ENCODE results near the gene CEP57L1. TPM values are rescaled to one million over a fixed set of nuclear protein-coding genes. Genes with fewer than 3 reads are reported as not detected.
"Not testable (repeated sequence)": the region's sequence is repeated elsewhere in the genome, so short reads cannot be mapped to it uniquely, and the experiment has no call there.

CEP57L1 gene
- total and polyA plus RNA-seq, 5 donors, result 7.1 to 10.4 (median 8.3) TPM

DNA sequence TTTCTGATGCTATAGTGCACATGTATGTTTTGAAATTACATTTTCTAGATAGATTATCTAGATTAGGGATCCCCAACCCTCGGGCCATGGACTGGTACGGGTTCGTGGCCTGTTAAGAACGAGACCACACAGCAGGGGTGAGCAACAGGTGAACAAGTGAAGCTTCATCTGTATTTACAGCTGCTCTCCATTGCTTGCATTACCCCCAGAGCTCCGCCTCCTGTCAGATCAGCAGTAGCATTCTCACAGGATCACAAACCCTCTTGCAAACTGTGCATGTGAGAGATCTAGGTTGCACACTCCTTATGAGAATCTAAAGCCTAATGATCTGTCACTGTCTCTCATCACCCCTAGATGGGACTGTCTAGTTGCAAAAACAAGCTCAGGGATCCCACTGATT, 10.4 kb downstream of the CEP57L1 start:
- DNase-seq, result no peak
- 93% methylated on average over 5 of the region's 5 CpGs for WGBS
- Histone ChIP-seq H3K27ac (ENCODE audit: low read length) (no peak overlapping the region), H3K4me3 (ENCODE audit: low read length) (no peak overlapping the region), H3K27me3 (ENCODE audit: control insufficient read depth, insufficient read depth) (no peaks in the 10 kb centered on the region), H3K9me3 (ENCODE audit: control insufficient read depth, low read length) (no peaks in the 10 kb centered on the region), H3K4me1 (ENCODE audit: control insufficient read depth, insufficient read depth, low read length) (no peaks in the 10 kb centered on the region)
- no peak for ATAC-seq
- intact Hi-C loops (cut with DNase I), result no loop called here

DNA sequence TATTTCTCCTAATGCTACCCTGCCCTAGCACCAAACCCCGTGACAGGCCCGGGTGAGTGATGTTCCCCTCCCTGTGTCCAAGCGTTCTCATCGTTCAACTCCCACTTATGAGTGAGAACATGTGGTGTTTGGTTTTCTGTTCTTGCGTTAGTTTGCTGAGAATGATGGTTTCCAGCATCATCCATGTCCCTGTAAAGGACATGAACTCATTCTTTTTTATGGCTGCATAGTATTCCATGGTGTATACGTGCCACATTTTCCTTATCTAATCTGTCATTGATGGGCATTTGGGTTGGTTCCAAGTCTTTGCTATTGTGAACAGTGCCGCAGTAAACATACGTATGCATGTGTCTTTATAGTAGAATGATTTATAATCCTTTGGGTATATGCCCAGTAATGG, 14.4 kb downstream of the CEP57L1 start:
- intact Hi-C loops (cut with DNase I); ATAC-seq; H3K9me3 ChIP-seq (ENCODE audit: control insufficient read depth, low read length); H3K27me3 ChIP-seq (ENCODE audit: control insufficient read depth, insufficient read depth); H3K4me3 ChIP-seq (ENCODE audit: low read length); DNase-seq; H3K4me1 ChIP-seq (ENCODE audit: control insufficient read depth, insufficient read depth, low read length); H3K27ac ChIP-seq (ENCODE audit: low read length): not testable (repeated sequence)
- 96% methylated on average over 8 of the region's 8 CpGs for WGBS

GRCh38 chr6:109112663-109113062, 17.4 kb downstream of the CEP57L1 start:
- H3K4me3 ChIP-seq (ENCODE audit: low read length); H3K27me3 ChIP-seq (ENCODE audit: control insufficient read depth, insufficient read depth); DNase-seq; H3K4me1 ChIP-seq (ENCODE audit: control insufficient read depth, insufficient read depth, low read length); intact Hi-C loops (cut with DNase I); H3K27ac ChIP-seq (ENCODE audit: low read length); H3K9me3 ChIP-seq (ENCODE audit: control insufficient read depth, low read length); ATAC-seq: not testable (repeated sequence)
- WGBS, result 89% methylated on average over 3 of the region's 3 CpGs

DNA sequence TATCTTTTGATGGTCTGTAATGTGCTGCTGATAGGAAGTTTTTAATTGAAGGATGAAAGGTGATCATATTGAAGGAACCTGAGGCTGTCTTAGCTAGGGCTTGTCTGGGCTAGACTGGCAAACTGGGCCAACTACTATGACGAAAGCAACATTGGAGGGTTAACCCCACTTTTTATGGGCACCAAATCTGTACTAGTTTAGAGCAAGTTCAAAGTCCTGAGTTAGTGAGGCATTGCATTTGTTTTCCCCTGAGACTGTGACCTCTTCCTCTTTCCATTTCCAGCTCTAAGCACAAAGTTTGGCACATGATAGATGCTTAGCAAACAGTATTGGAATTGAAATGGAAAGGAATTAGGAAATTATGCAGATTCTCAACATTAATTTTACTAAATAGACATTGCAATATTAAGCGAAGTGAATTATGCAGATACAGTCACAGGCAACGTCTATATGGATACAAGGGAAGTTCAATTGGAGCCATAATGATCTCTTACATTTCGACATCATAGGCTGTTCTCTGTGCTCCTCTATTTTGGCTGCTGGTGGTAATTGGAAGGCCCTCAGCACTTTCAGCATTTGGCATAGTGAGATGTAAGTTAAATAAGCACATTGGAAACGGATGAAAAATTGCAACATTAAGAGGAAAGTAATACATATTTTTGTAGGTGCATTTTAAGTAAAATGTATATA, 22.2 kb downstream of the CEP57L1 start:
- Histone ChIP-seq H3K4me3 (ENCODE audit: low read length) (no peak overlapping the region), H3K27me3 (ENCODE audit: control insufficient read depth, insufficient read depth) (no peaks in the 10 kb centered on the region), H3K27ac (ENCODE audit: low read length) (no peak overlapping the region), H3K4me1 (ENCODE audit: control insufficient read depth, insufficient read depth, low read length) (peaks cover 3% of the 10 kb centered on the region), H3K9me3 (ENCODE audit: control insufficient read depth, low read length) (no peaks in the 10 kb centered on the region)
- intact Hi-C loops (cut with DNase I), result no loop called here
- whole genome bisulfite sequencing, result 68% methylated on average over 5 of the region's 5 CpGs
- peak in 1 of 2 donors; percentile 57 for ATAC-seq
- no peak for DNase-seq

GRCh38 chr6:109118337-109118736, 23.0 kb downstream of the CEP57L1 start:
- ATAC-seq, result no peak
- WGBS, result 66% methylated on average over 5 of the region's 5 CpGs

GRCh38 chr6:109118871-109119354, 23.6 kb downstream of the CEP57L1 start:
- H3K4me1 ChIP-seq (ENCODE audit: control insufficient read depth, insufficient read depth, low read length), result peaks cover 3% of the 10 kb centered on the region
- 68% methylated on average over 3 of the region's 3 CpGs for WGBS
- no peak for ATAC-seq

More at GRCh38 chr6:109118337-109118736, 23.0 kb downstream of the CEP57L1 start:
- DNase-seq, result no peak
- H3K9me3 ChIP-seq (ENCODE audit: control insufficient read depth, low read length), result no peaks in the 10 kb centered on the region
- peaks cover 3% of the 10 kb centered on the region for H3K4me1 ChIP-seq (ENCODE audit: control insufficient read depth, insufficient read depth, low read length)
- no peak overlapping the region for H3K27ac ChIP-seq (ENCODE audit: low read length)
- intact Hi-C loops (cut with DNase I), result no loop called here
- H3K27me3 ChIP-seq (ENCODE audit: control insufficient read depth, insufficient read depth), result no peaks in the 10 kb centered on the region
- H3K4me3 ChIP-seq (ENCODE audit: low read length), result no peak overlapping the region

DNA sequence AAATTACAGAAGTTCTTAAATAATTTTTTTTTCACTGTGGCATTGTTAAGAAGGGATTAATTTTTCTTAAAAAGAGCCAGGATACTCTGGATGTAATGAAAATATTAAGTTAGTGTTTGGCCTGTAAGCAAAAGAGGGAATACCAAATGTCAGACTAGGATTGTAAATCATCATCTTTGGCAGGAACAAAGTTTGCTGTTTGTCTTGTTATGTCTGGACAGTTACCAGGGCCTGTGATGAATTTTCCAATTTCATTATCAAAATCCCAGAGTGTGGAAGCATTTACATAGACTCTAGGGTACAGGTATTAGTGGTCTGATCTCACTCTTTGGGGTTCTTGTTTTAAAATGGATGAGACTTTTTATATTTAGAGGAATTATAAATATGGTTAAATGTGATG, 26.1 kb downstream of the CEP57L1 start:
- H3K9me3 ChIP-seq (ENCODE audit: control insufficient read depth, low read length), result no peaks in the 10 kb centered on the region
- H3K4me3 ChIP-seq (ENCODE audit: low read length), result no peak overlapping the region
- no peaks in the 10 kb centered on the region for H3K27me3 ChIP-seq (ENCODE audit: control insufficient read depth, insufficient read depth)
- ATAC-seq, result peak; percentile 32 to 40
- H3K27ac ChIP-seq (ENCODE audit: low read length), result no peak overlapping the region
- peaks cover 3% of the 10 kb centered on the region for H3K4me1 ChIP-seq (ENCODE audit: control insufficient read depth, insufficient read depth, low read length)
- intact Hi-C loops (cut with DNase I), result no loop called here
- DNase-seq, result no peak

More at GRCh38 chr6:109118871-109119354, 23.6 kb downstream of the CEP57L1 start:
- Histone ChIP-seq H3K27ac (ENCODE audit: low read length) (no peak overlapping the region), H3K4me3 (ENCODE audit: low read length) (no peak overlapping the region), H3K9me3 (ENCODE audit: control insufficient read depth, low read length) (no peaks in the 10 kb centered on the region), H3K27me3 (ENCODE audit: control insufficient read depth, insufficient read depth) (no peaks in the 10 kb centered on the region)
- intact Hi-C loops (cut with DNase I), result no loop called here
- DNase-seq, result no peak

GRCh38 chr6:109124219-109124618, 28.9 kb downstream of the CEP57L1 start:
- no peak overlapping the region for H3K27ac ChIP-seq (ENCODE audit: low read length)
- no peaks in the 10 kb centered on the region for H3K4me1 ChIP-seq (ENCODE audit: control insufficient read depth, insufficient read depth, low read length)
- H3K27me3 ChIP-seq (ENCODE audit: control insufficient read depth, insufficient read depth), result no peaks in the 10 kb centered on the region
- ATAC-seq (no peak), DNase-seq (no peak)
- no peak overlapping the region for H3K4me3 ChIP-seq (ENCODE audit: low read length)
- intact Hi-C loops (cut with DNase I), result no loop called here
- no peaks in the 10 kb centered on the region for H3K9me3 ChIP-seq (ENCODE audit: control insufficient read depth, low read length)
- WGBS, result 95% methylated on average over 2 of the region's 2 CpGs

DNA sequence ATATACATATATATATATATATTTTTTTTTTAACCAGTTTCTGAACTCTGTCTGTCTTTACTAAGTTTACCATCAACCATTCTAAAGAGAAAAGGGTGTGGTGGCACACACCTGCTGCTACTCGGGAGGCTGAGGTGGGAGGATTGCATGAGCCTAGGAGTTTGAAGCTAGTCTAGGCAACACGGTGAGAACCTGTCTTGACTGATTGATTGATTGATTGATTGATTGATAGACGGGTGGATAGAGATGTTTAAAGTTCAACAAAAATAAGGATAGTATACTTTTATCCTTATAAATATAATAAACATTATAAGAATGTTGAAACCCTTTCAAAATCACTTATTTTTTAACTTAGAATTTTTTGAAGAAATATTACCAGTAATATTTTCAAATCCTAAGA, 30.2 kb downstream of the CEP57L1 start:
- WGBS, result 84% methylated on average over 3 of the region's 3 CpGs
- no peaks in the 10 kb centered on the region for H3K9me3 ChIP-seq (ENCODE audit: control insufficient read depth, low read length)
- H3K4me3 ChIP-seq (ENCODE audit: low read length), result no peak overlapping the region
- no peaks in the 10 kb centered on the region for H3K4me1 ChIP-seq (ENCODE audit: control insufficient read depth, insufficient read depth, low read length)
- intact Hi-C loops (cut with DNase I), result no loop called here
- DNase-seq (no peak), ATAC-seq (no peak)
- H3K27me3 ChIP-seq (ENCODE audit: control insufficient read depth, insufficient read depth), result no peaks in the 10 kb centered on the region
- no peak overlapping the region for H3K27ac ChIP-seq (ENCODE audit: low read length)

DNA sequence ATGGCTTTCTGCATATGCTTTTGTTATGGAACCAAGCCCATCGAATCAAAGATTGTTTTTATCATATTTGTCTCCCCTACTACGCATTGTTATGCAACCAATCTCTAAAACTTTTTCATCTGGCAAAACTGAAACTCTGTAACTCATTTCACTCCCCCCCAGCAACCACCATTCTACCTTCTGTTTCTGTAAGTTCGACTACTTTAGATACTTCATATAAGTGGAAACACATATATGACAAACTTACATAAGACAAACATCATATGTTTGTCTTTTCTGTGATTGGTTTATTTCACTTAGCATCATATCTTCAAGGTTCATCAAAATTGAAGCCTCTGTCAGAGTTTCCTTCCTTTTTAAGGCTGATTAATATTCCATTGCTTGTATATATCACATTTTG, 34.8 kb downstream of the CEP57L1 start:
- intact Hi-C loops (cut with DNase I), result no loop called here
- no peaks in the 10 kb centered on the region for H3K4me1 ChIP-seq (ENCODE audit: control insufficient read depth, insufficient read depth, low read length)
- WGBS, result 92% methylated on average over 3 of the region's 3 CpGs
- no peak overlapping the region for H3K4me3 ChIP-seq (ENCODE audit: low read length)
- no peaks in the 10 kb centered on the region for H3K27me3 ChIP-seq (ENCODE audit: control insufficient read depth, insufficient read depth)
- ATAC-seq (no peak), DNase-seq (no peak)
- no peaks in the 10 kb centered on the region for H3K9me3 ChIP-seq (ENCODE audit: control insufficient read depth, low read length)
- no peak overlapping the region for H3K27ac ChIP-seq (ENCODE audit: low read length)

DNA sequence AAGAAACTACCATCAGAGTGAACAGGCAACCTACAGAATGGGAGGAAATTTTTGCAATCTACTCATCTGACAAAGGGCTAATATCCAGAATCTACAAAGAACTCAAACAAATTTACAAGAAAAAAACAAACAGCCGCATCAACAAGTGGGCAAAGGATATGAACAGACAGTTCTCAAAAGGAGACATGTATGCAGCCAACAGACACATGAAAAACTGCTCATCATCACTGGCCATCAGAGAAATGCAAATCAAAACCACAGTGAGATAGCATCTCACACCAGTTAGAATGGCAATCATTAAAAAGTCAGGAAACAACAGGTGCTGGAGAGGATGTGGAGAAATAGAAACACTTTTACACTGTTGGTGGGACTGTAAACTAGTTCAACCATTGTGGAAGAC, 40.3 kb downstream of the CEP57L1 start:
- ATAC-seq; intact Hi-C loops (cut with DNase I); DNase-seq; H3K27ac ChIP-seq (ENCODE audit: low read length); H3K4me3 ChIP-seq (ENCODE audit: low read length); H3K27me3 ChIP-seq (ENCODE audit: control insufficient read depth, insufficient read depth); H3K4me1 ChIP-seq (ENCODE audit: control insufficient read depth, insufficient read depth, low read length); H3K9me3 ChIP-seq (ENCODE audit: control insufficient read depth, low read length): not testable (repeated sequence)
- WGBS, result 100% methylated on average over 1 of the region's 1 CpG

DNA sequence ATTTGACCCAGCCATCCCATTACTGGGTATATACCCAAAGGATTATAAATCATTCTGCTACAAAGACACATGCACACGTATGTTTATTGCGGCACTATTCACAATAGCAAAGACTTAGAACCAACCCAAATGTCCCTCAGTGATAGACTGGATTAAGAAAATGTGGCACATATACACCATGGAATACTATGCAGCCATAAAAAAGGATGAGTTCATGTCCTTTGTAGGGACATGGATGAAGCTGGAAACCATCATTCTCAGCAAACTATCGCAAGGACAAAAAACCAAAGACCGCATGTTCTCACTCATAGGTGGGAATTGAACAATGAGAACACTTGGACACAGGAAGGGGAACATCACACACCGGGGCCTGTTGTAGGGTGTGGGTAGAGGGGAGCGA, 40.7 kb downstream of the CEP57L1 start:
- ATAC-seq; H3K9me3 ChIP-seq (ENCODE audit: control insufficient read depth, low read length); H3K27me3 ChIP-seq (ENCODE audit: control insufficient read depth, insufficient read depth); DNase-seq; intact Hi-C loops (cut with DNase I); H3K4me1 ChIP-seq (ENCODE audit: control insufficient read depth, insufficient read depth, low read length); H3K27ac ChIP-seq (ENCODE audit: low read length); H3K4me3 ChIP-seq (ENCODE audit: low read length): not testable (repeated sequence)
- WGBS, result 97% methylated on average over 6 of the region's 6 CpGs
